AG04450 (cell line): ENCODE data around the gene NLGN1. TPM values are rescaled to one million over a fixed set of nuclear protein-coding genes. Genes with fewer than 3 reads are reported as not detected.

Experiments used
- CTCF ChIA-PET: fragments of 300-600, 350-600 bp; formaldehyde crosslinking; extraction: SDS; loops from one replicate; lab custom pipeline; 2022; ENCODE audit warnings: antibody characterized with exemption, inconsistent platforms; lab: Charles Lee
- POLR2A ChIA-PET: fragments of 350-600 bp; formaldehyde crosslinking; extraction: SDS; loops from one replicate; lab custom pipeline; 2021; ENCODE audit warnings: antibody characterized with exemption, inconsistent platforms; lab: Yijun Ruan, JAX
- DNase-seq: peaks from one replicate; pipeline ENCODE4 v3.0.0-alpha.2; 2011; ENCODE audit warnings: low read depth, low spot score
- H3K27ac ChIP-seq: one replicate; pipeline ENCODE4 v1.5.1; 2012; ENCODE audit warnings: low read depth, low read length, control low read depth
- H3K27me3 ChIP-seq: one replicate; pipeline ENCODE4 v1.6.0; 2012; ENCODE audit warnings: low read length; ENCODE audit not compliant: control insufficient read depth, insufficient read depth
- H3K4me3 ChIP-seq: 2 replicates; pipeline ENCODE4 v1.5.1; 2011; ENCODE audit warnings: mild to moderate bottlenecking, low read depth, low read length, control low read depth
- H3K9me3 ChIP-seq: 2 replicates; pipeline ENCODE4 v1.5.1; 2012; ENCODE audit warnings: low read length; ENCODE audit not compliant: control insufficient read depth, insufficient read depth
- CTCF ChIP-seq: IDR thresholded peaks from 2 replicates; pipeline ENCODE4 v1.5.1; 2011; ENCODE audit warnings: low read depth, low read length, control low read depth, inconsistent platforms
- polyA plus RNA-seq: library from polyadenylated mRNA; depleted of rRNA; stranded (reverse); fragments of >200 nt; gene quantifications from 2 replicates; pipeline ENCODE4 v1.2.3, GENCODE V29; 2011

The NLGN1 gene
- polyA plus RNA-seq, 1 experiment: 1.7 TPM

- no peak for DNase-seq
- no peaks in the 10 kb centered on the region for H3K27me3 ChIP-seq
- H3K27ac ChIP-seq: no peak overlapping the region
- ChIA-PET CTCF (no interaction called here), POLR2A (no interaction called here)
- no peak for TF ChIP-seq CTCF
- no peaks in the 10 kb centered on the region for H3K9me3 ChIP-seq
- H3K4me3 ChIP-seq: no peak overlapping the region
These were observed 278.6 kb downstream of the NLGN1 start for GRCh38 chr3:173676094-173676493.

- H3K9me3 ChIP-seq: no peaks in the 10 kb centered on the region
- H3K4me3 ChIP-seq: no peak overlapping the region
- CTCF ChIA-PET: interaction anchor here (0.5 to 0.8 kb wide), 2 partner anchors 52 to 594 kb away, joined by 3 to 4 read pairs; no protein-coding TSS in a partner anchor
- POLR2A ChIA-PET: no interaction called here
- DNase-seq: no peak
- no peak for TF ChIP-seq CTCF
- no peak overlapping the region for H3K27ac ChIP-seq
- H3K27me3 ChIP-seq: no peaks in the 10 kb centered on the region
These were observed 283.7 kb downstream of the NLGN1 start for GRCh38 chr3:173681188-173681678.

GRCh38 chr3:173685456-173685855 lies 287.9 kb downstream of the NLGN1 start:
- ChIA-PET POLR2A (no interaction called here), CTCF (interaction anchor here (0.6 to 1.1 kb wide), 2 partner anchors 49 to 102 kb away, joined by 3 to 5 read pairs; no protein-coding TSS in a partner anchor)

GRCh38 chr3:173688216-173688842 lies 290.8 kb downstream of the NLGN1 start:
- Histone ChIP-seq H3K27ac (no peak overlapping the region), H3K9me3 (no peaks in the 10 kb centered on the region), H3K4me3 (no peak overlapping the region), H3K27me3 (no peaks in the 10 kb centered on the region)
- TF ChIP-seq CTCF: no peak
- POLR2A ChIA-PET: no interaction called here
- CTCF ChIA-PET: no interaction called here
- no peak for DNase-seq

More at GRCh38 chr3:173685456-173685855, 287.9 kb downstream of the NLGN1 start:
- H3K9me3 ChIP-seq: no peaks in the 10 kb centered on the region
- H3K4me3 ChIP-seq: no peak overlapping the region
- TF ChIP-seq CTCF: no peak
- H3K27ac ChIP-seq: no peak overlapping the region
- no peaks in the 10 kb centered on the region for H3K27me3 ChIP-seq
- DNase-seq: no peak

GRCh38 chr3:173690542-173691180 lies 293.1 kb downstream of the NLGN1 start:
- Histone ChIP-seq H3K27me3 (no peaks in the 10 kb centered on the region), H3K9me3 (no peaks in the 10 kb centered on the region), H3K4me3 (no peak overlapping the region), H3K27ac (no peak overlapping the region)
- no peak for DNase-seq
- no peak for TF ChIP-seq CTCF
- POLR2A ChIA-PET: no interaction called here
- CTCF ChIA-PET: interaction anchor here (1.6 kb wide), 1 partner anchor 42 kb away, joined by 4 read pairs; no protein-coding TSS in a partner anchor
